GM04503 (cell line): ENCODE results near the gene PTTG2.
"Not testable (repeated sequence)": the region's sequence is repeated elsewhere in the genome, so short reads cannot be mapped to it uniquely, and the experiment has no call there.

Experiments
- DNase-seq: peaks from one replicate; pipeline ENCODE4 v3.0.0-alpha.2; 2012; ENCODE audit warnings: low read depth

The PTTG2 gene

DNA sequence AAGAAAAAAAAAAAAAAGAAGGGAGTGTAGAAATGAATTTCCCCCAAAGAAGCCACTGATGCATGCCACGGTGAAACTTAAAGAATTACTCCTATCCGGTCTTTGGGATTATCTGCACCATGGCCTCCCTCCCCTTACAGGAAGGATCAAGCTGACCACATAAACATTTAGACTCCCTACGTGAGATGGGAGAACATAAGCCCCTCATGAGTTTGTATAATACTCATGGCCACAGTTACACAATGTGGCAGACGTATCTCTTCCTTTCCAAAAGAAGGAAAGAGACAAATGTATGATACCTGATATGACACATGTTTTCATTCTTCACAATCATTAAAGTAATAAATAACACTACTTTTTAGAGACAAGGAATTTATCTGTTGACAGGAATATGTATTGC is 3.3 kb upstream of the PTTG2 start:
- no peak for DNase-seq

DNA sequence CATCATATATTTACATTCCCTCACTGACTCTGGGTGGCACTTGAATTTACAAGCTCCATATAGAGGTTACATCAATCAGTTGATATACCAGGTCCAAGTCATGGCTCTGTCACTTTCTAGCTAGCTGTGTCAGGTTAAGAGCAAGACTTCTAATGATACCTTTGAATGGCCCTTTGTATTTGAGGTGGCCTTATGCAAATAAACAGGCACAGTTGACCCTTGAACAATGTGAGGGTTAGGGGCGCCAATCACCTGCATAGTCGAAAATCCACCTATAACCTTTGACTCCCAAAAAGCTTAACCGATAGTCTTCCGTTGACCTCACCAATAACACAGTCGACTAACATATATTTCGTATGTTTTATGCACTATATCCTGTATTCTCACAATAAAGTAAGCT is 1.3 kb upstream of the PTTG2 start:
- DNase-seq: no peak

DNA sequence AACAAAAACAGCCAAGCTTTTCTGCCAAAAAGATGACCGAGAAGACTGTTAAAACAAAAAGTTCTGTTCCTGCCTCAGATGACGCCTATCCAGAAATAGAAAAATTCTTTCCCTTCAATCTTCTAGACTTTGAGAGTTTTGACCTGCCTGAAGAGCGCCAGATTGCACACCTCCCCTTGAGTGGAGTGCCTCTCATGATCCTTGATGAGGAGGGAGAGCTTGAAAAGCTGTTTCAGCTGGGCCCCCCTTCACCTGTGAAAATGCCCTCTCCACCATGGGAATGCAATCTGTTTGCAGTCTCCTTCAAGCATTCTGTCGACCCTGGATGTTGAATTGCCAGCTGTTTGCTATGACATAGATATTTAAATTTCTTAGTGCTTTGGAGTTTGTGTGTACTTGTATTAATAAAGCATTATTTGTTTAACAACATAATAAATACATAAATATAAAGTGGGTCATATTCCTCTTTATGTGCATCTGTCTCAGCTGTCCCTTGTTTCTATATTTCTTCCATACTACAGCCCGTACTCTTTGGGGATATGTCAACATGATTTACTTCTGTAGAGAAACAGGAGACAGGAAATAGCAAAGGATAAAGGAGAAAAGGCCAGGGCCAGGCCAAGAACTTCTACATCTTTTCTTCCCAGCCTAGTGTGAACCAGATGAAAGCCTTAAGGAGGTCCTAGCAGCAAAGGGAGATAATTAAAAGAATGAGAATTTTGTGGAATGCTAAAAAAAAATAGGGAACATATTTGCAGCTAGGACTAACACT is 667 bp downstream of the PTTG2 start:
- DNase-seq: no peak

DNA sequence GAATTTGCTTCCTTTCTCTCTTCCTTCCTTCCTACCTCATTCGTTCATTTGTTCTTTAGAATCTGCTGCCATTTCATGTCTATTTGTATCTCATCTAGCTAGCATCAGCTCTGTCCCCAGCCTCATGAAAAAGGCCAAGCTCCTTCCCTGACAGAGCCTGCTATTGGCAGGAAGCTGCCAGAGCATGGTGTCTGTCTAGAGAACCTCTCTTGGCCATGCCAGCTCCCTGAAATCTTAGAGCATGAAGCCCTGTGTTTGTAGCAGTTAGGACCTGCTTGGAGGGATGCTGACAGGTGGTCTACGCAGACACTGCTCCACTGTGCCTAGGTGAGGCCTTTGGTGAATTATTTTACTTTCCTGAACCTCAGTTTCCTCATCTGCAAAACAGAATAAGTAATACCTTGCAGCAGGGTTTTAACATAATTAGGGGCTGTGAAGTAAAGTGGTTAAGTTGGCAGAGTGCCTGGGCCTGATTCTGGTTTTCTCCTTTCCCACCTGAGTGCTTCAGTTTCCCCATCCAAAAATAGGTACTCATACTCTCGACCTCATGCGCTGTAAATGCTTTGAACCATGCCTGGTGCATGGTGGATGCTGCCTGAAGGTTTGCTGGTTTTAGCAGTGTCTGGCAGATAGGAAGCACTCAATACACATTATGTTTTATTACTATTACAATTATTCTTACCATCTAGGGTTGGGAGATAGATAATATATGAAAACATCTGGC is 4.7 kb downstream of the PTTG2 start:
- no peak for DNase-seq

DNA sequence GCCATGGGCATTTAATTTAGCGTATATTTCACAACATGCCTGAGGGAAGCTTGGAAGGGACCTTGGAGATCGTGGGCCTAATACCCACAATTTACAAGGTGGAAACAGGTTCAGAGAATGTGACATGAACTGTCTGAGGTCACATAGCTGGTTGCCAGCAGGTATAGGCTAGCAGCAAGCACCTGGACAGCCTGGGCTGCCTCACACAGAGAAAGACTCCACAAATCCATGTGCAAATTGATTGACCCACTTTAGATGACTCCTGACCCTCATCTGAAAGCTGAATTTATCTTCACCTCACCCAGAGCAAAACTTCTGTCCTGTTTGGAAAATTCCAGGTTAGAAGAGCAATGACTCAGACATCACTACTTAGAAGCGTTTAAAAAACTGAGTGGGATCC is 5.8 kb downstream of the PTTG2 start:
- no peak for DNase-seq

DNA sequence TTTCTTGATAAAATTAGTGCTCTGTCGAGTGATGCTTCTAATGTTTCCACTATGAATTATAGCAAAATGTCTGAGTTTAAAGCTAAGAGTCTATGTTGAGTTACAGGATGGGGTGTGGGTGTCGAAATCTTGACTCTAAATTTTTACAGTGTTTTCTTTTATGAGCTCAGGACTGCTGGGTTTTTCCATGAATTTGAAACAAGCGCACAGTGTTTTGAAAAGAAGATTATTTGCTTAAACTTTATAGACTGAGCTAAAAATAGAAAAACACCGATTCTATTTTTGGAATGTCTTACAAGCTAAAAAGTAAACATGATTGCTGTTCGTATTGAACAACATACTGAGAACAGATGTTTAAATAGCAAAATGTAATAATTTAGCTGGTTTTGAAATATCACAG is 7.5 kb downstream of the PTTG2 start:
- DNase-seq: no peak

DNA sequence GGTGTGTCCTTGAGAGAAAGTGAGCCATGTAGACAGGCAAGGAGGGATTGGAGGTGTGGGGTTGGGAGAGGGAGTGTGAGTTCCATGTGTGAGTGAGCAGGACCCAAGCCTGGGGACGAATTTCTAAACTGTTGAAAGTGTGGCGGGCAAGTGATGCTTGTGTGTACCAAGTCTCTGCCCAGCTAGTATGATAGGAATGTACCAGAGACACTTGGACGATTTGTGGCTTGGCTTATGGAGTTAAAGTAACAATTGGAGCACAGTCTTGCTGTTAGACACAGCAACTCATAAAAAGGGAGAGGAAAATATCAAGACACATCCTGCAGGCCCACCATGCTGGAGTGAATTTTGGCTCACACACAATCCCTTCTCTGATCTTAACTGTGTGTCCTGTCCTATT is 8.5 kb downstream of the PTTG2 start:
- DNase-seq: no peak

DNA sequence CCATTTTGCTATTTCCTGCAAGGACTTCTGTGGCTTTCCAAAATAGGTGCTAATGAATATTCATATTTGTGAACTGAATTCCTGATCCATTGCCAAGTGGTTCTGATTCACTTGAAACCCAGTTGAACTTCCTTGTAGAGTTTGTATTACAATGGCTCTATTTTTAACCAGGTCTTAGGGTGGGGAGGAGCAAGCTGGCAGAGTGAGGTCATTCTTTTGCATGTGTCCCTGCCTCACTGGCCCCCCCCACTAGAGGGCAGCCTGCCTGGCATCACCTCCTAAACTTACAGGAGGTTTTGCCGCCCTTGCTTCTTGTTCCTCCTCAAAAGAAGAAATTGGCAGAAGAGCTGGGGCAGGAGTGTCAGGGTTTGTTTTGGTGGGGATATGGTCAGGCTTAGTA is 10.5 kb downstream of the PTTG2 start:
- DNase-seq: no peak

DNA sequence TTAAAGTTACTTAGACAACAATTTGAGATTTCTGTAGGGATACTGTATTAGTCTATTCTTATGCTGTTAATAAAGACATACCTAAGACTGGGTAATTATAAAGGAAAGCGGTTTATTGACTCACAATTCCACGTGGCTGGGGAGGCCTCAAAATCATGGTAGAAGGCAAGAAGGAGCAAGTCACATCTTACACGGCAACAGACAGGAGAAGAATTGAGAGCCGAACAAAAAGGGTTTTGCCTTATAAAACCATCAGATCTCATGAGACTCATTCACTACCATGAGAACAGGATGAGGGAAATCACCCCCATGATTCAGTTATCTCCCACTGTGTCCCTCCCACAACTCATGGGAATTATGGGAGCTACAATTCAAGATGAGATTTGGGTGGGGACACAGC is 11.0 kb downstream of the PTTG2 start:
- no peak for DNase-seq

DNA sequence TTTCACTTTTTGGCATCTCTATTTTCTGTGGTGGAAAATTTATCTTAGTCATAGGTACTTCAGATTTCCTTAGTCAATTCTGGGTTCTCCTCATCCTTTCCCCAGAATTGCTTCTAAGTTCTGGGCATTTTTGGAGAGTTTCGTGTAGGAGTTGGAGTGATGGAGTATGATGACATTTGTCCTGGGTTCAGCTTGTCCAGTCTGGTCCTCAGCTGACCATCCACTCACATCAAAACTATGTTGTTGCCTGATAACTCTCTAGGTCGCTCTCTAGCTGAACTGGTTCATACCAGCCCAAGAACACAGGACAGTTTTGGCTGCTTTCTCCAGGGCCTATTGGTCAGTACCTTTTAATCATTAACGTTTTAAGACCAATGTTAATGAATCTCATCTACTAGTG is 13.2 kb downstream of the PTTG2 start:
- no peak for DNase-seq

DNA sequence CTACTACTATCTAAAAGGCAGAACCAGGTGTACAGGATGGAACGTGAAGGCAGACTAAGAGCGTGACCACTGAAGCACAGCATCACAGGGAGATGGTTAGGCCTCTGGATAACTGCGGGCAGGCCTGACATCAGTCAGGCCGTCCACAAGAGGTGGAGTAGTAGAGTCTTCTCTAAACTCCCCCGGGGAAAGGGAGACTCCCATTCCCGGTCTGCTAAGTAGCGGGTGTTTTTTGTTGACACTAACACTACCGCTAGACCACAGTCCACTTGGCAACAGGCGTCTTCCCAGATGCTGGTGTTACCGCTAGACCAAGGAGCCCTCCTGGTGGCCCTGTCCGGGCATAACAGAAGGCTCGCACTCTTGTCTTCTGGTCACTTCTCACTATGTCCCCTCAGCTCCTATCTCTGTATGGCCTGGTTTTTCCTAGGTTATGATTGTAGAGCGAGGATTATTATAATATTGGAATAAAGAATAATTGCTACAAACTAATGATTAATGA is 15.2 kb downstream of the PTTG2 start:
- not testable (repeated sequence) for DNase-seq

DNA sequence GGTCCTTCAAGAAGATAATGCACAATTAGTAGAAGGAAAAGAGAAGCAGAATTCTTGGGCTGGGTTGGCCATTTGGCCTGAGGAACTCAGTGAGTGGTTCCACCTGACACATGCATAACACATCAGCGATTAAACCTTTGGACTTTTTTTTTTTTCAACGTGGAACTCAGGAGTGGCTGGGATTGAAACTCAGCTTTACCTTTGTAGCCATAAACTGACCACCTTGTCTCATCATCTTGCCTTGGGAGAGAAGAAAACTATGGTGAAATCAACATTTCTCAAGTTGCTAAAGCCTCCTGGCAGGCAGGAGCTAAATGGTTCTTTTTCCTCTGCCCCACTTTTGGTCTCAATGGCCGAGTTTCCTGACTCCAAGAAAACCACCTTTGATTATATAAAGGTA is 16.3 kb downstream of the PTTG2 start:
- no peak for DNase-seq

DNA sequence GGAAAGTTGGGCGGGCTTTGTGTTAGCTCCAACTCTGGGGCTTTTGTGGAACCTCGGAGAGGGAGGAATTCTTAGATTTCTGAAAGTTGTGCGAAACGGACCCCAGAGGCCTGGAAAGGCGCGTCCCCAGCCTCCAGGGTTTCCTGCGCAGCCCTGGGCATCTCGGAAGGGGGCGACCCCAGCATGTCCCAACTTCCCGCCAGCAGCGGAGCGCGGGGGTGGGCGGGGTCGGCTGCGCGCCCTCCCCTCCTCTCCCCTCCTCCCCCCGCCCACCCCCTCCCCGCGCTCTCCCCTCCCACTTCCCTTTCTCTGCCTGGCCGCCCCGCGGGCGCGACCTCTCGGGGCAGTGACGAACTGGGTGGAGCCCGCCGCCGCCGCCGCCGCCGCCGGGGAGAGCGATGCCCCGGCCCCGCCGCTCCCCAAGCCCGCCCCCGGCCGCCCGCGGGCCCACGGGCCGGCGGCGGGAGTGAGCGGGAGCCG is 16.8 kb downstream of the PTTG2 start:
- DNase-seq: no peak

DNA sequence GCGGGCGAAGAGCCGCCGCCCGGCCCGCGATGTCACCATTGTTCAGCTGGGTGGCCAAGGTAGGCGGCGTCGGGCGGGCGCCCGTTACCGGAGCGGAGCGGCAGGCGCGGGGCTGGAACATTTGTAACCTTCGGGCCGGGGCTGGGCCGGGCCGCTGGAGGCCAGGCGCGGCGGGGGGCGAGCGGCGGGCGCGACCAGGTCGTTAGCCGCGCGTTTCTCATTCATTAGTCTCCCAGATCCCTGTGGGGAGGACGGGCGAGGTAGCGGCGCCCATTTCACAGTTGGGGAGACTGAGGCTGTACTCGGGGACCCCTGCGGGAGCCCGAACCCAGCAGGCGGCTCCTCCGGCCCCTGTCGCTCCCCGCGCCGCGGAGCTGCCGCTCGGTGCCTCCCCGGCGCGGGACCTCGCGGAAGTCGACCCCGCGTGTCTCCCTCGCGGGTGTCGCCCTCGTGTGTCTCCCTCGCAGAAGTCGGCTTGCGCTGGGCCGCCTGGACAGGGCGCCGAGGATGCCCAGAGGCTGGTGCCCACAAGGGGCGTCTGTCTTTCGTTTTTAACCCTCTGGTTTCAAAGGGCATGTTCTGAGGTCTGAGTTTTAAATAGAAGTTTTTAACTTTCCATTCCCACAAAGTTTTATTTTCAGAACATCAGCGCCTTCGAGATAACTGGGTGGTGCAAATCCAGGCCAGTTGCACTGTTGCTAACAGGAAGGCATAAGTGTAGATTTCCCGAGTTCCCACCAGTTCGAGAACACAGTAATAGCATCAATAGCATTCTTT is 17.5 kb downstream of the PTTG2 start:
- no peak for DNase-seq

DNA sequence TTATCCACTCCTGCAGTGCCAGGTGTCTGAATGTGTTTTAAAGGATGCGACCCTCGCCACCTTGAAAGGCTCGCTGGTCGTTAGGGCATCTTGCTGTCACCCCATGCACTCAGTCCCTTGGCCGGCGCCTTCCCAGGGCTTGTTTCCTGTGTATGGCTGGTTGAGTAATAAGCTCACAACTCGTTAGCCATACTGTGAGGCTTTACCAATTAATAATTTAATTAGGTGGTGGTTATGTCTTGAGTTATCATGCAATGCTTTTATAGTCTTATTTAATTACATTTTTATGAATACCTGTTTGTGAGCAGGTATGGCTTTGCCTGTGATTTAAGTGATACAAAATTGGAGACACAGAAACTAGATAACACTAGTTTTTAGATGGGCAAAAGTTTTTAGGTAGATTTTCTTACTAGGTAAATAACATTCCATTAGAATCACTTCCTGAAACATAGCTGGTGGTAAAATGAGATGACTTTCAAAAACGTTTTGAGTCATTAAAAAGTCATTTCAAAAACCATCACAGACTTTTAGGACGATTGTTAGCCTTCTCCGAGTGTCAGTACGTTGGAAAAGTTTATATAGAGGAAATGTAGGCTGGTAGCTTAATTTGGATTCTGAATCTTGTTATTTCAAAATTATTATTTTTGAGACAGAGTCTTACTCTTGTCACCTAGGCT is 18.2 kb downstream of the PTTG2 start:
- no peak for DNase-seq

DNA sequence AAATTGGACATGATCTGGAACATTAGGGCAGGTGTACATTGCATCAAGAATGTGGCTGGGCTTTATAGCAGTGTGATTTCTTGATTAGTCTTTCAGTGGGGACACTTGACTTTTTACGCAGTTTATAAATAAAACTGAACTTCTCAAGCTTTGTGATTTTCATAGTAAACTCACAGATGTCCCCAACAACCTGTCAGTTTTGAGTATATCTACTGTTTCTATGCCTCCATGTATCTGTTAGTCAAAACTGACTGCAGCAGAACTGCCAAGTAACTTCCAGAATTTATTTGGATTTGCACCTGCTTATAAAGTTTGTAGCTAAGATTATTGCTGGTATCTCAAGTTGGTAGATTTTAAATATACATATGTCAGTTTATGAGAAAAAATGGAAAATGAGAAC is 20.0 kb downstream of the PTTG2 start:
- no peak for DNase-seq

DNA sequence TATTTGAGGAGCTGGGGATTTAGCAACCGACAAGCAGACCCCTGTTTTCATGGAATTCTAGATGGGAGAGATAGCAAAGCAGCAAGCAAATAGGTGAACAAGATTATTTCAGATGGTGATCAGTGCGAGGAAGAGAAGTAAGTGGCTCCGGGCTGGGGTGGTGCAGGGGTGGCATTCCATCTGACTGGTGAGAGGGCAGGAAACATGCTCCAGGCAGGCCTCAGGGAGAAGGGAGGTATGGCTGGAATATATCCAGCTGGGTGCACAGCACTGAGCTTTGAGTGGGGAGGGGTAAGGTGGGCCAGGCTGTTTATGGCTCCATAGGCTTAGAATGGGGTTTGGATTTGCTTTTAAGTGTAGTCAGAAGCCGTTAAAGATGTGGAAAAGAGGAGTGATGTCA is 21.2 kb downstream of the PTTG2 start:
- DNase-seq: no peak

DNA sequence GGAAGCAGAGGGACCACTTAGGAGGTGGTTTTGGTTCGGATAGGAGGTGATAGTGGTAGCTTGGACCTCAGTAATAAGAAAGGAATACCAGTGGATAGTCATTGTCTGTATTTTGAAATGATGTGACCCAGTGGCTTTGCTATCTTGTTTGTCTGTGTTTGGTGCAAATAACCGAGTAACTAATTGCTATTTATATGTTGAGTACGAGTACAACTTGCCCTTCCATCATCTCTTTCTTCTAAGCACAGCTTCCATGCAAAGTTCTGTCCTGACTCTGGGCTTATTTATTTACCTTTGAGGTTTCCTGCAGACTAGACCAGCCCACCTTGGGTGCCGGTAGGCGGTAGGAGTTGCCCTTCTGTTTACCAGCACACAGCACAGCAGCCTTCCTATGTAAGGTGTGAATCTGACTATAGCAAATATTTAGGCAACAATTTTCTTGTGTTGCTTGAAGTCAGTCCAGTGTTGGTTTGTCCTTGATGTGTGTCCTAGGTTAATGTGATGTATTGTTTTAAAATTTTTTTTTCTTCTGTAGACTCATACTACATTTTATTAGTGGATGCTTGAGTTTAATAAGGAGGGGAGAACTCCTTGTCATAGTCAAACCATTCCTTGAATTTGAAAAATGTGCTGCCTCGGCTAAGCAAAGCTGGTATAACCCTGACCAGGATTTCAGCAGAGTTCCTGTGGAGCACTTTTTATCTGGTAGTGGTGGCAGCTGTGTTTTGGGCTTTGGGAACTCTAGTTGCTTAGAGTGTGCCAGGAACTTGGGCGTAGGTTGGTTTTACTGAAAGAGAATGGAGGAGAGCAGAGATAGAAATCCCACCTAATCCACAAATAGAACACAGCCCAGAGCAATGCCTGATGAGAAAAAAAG is 21.9 kb downstream of the PTTG2 start:
- no peak for DNase-seq

DNA sequence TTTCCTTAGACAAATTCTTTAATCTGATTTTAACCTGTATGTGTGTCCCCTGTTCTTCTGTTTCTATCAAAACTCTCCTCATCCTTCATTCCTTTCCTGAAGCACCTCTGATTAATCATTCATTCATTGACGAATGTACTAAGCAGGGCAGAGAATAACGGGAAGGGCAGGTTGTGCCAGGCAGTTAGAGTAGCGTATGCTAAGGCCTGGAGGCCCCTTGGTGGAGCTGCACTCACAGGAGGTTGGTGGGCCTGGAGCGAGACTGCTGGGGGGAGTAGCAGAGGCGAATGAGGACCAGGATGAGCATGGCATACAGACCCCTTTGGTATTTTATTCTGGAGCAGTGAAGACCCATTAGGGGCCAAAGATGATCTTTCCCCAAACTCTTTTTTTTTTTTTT is 22.5 kb downstream of the PTTG2 start:
- DNase-seq: no peak

DNA sequence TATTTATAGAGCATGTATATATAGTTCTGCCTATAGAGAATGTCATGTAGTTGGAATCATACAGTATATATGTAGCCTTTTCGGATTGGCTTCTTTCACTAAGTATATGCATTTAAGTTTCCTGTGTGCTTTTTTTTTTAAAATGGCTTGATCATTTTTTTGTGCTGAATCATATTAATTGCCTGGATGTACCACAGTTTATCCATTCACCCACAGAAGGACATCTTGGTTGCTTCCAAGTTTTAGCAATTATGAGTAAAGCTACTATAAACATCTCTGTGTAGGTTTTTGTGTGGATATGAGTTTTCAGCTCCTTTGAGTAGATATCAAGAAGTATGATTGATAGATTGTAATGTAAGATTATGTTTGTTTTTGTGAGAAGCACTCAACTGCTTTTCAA is 23.8 kb downstream of the PTTG2 start:
- no peak for DNase-seq

DNA sequence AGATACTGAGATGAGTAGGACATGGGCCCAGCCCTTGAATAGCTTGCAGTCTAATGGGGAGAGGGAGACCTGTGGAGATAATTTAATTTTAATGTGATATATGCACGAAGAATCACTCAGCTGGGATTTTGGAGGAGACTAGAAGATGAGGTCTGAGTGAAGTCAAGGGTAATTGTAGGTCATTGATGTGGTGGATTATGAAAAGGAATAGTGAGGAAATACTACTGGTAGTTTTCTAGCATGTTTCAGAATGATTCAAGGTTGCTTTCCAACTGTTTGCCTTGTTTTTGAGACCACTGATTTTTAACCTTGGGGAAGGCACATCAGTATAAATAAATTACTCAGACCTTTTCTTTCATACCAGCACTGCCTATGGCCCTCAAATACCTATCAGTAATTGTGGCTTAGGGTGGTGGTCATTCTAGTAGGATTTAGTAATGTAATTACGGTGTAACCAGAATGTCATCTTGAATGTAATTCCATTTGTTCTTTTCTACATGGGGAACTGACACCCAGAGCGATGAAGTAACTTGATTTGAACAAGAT is 25.6 kb downstream of the PTTG2 start:
- DNase-seq: no peak
